Parathyroid adenoma (tissue), 2 donors: ENCODE results near the gene HOXA3.
A peak's percentile ranks its signal among the peaks of the same experiment; 100 is the strongest.

Source experiments
- H2AFZ ChIP-seq: fragments of 300-600 bp; sonication (generic); one replicate; pipeline ENCODE4 v1.7.0; 2017; ENCODE audit warnings: antibody characterized with exemption, mild to moderate bottlenecking
- H3K27ac ChIP-seq: fragments of 300-600 bp; sonication (generic); one replicate; pipeline ENCODE4 v1.7.0; 2017
- H3K27me3 ChIP-seq: fragments of 300-600 bp; sonication (generic); one replicate; pipeline ENCODE4 v1.7.0; 2017; ENCODE audit warnings: low read length; ENCODE audit not compliant: control insufficient read depth, insufficient read depth
- H3K36me3 ChIP-seq: fragments of 300-600 bp; sonication (generic); one replicate; pipeline ENCODE4 v1.7.0; 2017; ENCODE audit warnings: low read length; ENCODE audit not compliant: control insufficient read depth, insufficient read depth
- H3K4me1 ChIP-seq: fragments of 300-600 bp; sonication (generic); one replicate; pipeline ENCODE4 v1.7.0; 2017; ENCODE audit warnings: control low read depth
- H3K4me2 ChIP-seq: fragments of 300-600 bp; sonication (generic); one replicate; pipeline ENCODE4 v1.7.0; 2017; ENCODE audit warnings: low read length
- H3K4me3 ChIP-seq: fragments of 300-600 bp; sonication (generic); one replicate; pipeline ENCODE4 v1.7.0; 2017; ENCODE audit warnings: low read depth, low read length
- H3K79me2 ChIP-seq: fragments of 300-600 bp; sonication (generic); one replicate; pipeline ENCODE4 v1.7.0; 2017; ENCODE audit warnings: control low read depth
- H3K9ac ChIP-seq: fragments of 300-600 bp; sonication (generic); one replicate; pipeline ENCODE4 v1.7.0; 2017; ENCODE audit warnings: mild to moderate bottlenecking
- H3K9me3 ChIP-seq: fragments of 300-600 bp; sonication (generic); one replicate; pipeline ENCODE4 v1.7.0; 2017; ENCODE audit warnings: low read length; ENCODE audit not compliant: control insufficient read depth
- CTCF ChIP-seq: fragments of 300-600 bp; sonication (generic); IDR thresholded peaks from one replicate; pipeline ENCODE4 v1.7.0; 2017; ENCODE audit warnings: antibody characterized with exemption, mild to moderate bottlenecking
- donor health status: primary hyperparathyroidism.

Gene HOXA3

GRCh38 chr7:27154369-27154768 lies 2.0 kb upstream of the HOXA3 start:
- Histone ChIP-seq H3K27ac (no peak overlapping the region), H3K36me3 (no peaks in the 10 kb centered on the region), H2AFZ (no peak overlapping the region), H3K27me3 (peaks cover 28% of the 10 kb centered on the region), H3K4me2 (no peak overlapping the region), H3K79me2 (no peaks in the 10 kb centered on the region), H3K9ac (no peak overlapping the region), H3K4me1 (no peaks in the 10 kb centered on the region), H3K4me3 (no peak overlapping the region), H3K9me3 (no peaks in the 10 kb centered on the region)
- TF ChIP-seq CTCF: no peak

GRCh38 chr7:27153526-27153925 lies 1.1 kb upstream of the HOXA3 start:
- Histone ChIP-seq H3K9me3 (no peaks in the 10 kb centered on the region), H2AFZ (no peak overlapping the region), H3K4me2 (no peak overlapping the region), H3K4me3 (no peak overlapping the region), H3K4me1 (no peaks in the 10 kb centered on the region), H3K9ac (no peak overlapping the region), H3K79me2 (no peaks in the 10 kb centered on the region), H3K27me3 (peaks cover 25% of the 10 kb centered on the region), H3K36me3 (no peaks in the 10 kb centered on the region), H3K27ac (no peak overlapping the region)
- no peak for TF ChIP-seq CTCF

GRCh38 chr7:27152816-27153442 lies 546 bp upstream of the HOXA3 start:
- H3K27me3 ChIP-seq: peaks cover 23% of the 10 kb centered on the region
- no peak overlapping the region for H3K9ac ChIP-seq
- H3K27ac ChIP-seq: no peak overlapping the region
- no peaks in the 10 kb centered on the region for H3K9me3 ChIP-seq
- H3K4me1 ChIP-seq: no peaks in the 10 kb centered on the region
- no peak overlapping the region for H2AFZ ChIP-seq
- no peaks in the 10 kb centered on the region for H3K79me2 ChIP-seq
- no peak overlapping the region for H3K4me3 ChIP-seq
- no peak for TF ChIP-seq CTCF
- no peak overlapping the region for H3K4me2 ChIP-seq
- no peaks in the 10 kb centered on the region for H3K36me3 ChIP-seq

- Histone ChIP-seq H3K9ac (no peak overlapping the region), H3K9me3 (no peaks in the 10 kb centered on the region), H3K27ac (no peak overlapping the region), H3K4me3 (peak overlapping the region; percentile 57), H3K4me2 (peak overlapping the region; percentile 92), H2AFZ (peak overlapping the region; percentile 75), H3K36me3 (no peaks in the 10 kb centered on the region), H3K79me2 (no peaks in the 10 kb centered on the region), H3K4me1 (no peaks in the 10 kb centered on the region), H3K27me3 (peaks cover 12% of the 10 kb centered on the region)
- no peak for TF ChIP-seq CTCF
These were observed 947 bp downstream of the HOXA3 start for GRCh38 chr7:27151341-27151930.
